Smooth muscle cell (in vitro differentiated cells): ENCODE measurements around the gene PIK3CA. TPM values are rescaled to one million over a fixed set of nuclear protein-coding genes. Genes with fewer than 3 reads are reported as not detected.

Experiments
- DNase-seq: peaks from one replicate; lab custom pipeline; 2025; ENCODE audit not compliant: unreplicated experiment; lab: John Stamatoyannopoulos, UW
- H2AFZ ChIP-seq: fragments of 200-600 bp; sonication (generic); 2 replicates; pipeline ENCODE4 v1.6.0; 2016; ENCODE audit warnings: antibody characterized with exemption, low read depth, mild to moderate bottlenecking
- H3F3A ChIP-seq: fragments of 200-600 bp; sonication (generic); 2 replicates; pipeline ENCODE4 v1.6.0; 2017; ENCODE audit warnings: antibody characterized with exemption, low read depth
- H3K27ac ChIP-seq: fragments of 200-600 bp; sonication (generic); 2 replicates; pipeline ENCODE4 v1.5.1; 2016; ENCODE audit warnings: low read depth, mild to moderate bottlenecking
- H3K27me3 ChIP-seq: fragments of 200-600 bp; sonication (generic); 2 replicates; pipeline ENCODE4 v1.6.1; 2016; ENCODE audit warnings: low read depth, mild to moderate bottlenecking
- H3K36me3 ChIP-seq: fragments of 200-600 bp; sonication (generic); 2 replicates; pipeline ENCODE4 v1.5.1; 2016; ENCODE audit warnings: low read depth
- H3K4me1 ChIP-seq: fragments of 200-600 bp; sonication (generic); 2 replicates; pipeline ENCODE4 v1.5.1; 2016; ENCODE audit warnings: low read depth
- H3K4me2 ChIP-seq: fragments of 200-600 bp; sonication (generic); 2 replicates; pipeline ENCODE4 v1.6.0; 2016; ENCODE audit warnings: mild to moderate bottlenecking
- H3K4me3 ChIP-seq: fragments of 200-600 bp; sonication (generic); 2 replicates; pipeline ENCODE4 v1.5.1; 2016; ENCODE audit warnings: mild to moderate bottlenecking
- H3K79me2 ChIP-seq: fragments of 200-600 bp; sonication (generic); 2 replicates; pipeline ENCODE4 v1.6.0; 2016; ENCODE audit warnings: low read depth, mild to moderate bottlenecking
- H3K9ac ChIP-seq: fragments of 200-600 bp; sonication (generic); 2 replicates; pipeline ENCODE4 v1.6.0; 2016; ENCODE audit warnings: low read depth
- H3K9me3 ChIP-seq: fragments of 200-600 bp; sonication (generic); replicated peaks from 2 replicates; pipeline ENCODE4 v1.5.1; 2016; ENCODE audit warnings: low read depth
- H4K20me1 ChIP-seq: fragments of 200-600 bp; sonication (generic); 2 replicates; pipeline ENCODE4 v1.6.0; 2016; ENCODE audit warnings: low read depth
- WGBS: methylation state at CpG from one replicate; pipeline ENCODE4 v1.1.7; 2016; ENCODE audit warnings: low lambda C conversion rate; 5-methylcytosine and 5-hydroxymethylcytosine counted together
- polyA plus RNA-seq: library from polyadenylated mRNA; unstranded; fragments of >200 nt; fragmentation: Nextera tagmentation; extraction: Ambion mirVana; gene quantifications from 2 replicates; pipeline ENCODE4 v1.2.1, GENCODE V29; 2016
- total RNA-seq: library from RNA; depleted of rRNA; stranded (reverse); fragments of >200 nt; gene quantifications from 2 replicates; pipeline ENCODE4 v1.2.3, GENCODE V29; 2014
- TF ChIP-seq, protein P1 (sequence below): fragments of 200-600 bp; sonication (generic); IDR thresholded peaks from 2 replicates; pipeline ENCODE4 v1.5.1; 2017; ENCODE audit warnings: borderline replicate concordance, mild to moderate bottlenecking, antibody characterized with exemption; ENCODE audit not compliant: insufficient read depth, poor library complexity, severe bottlenecking

Gene PIK3CA
- total and polyA plus RNA-seq, 2 experiments from 2014 or later = 6.1 to 19.6 TPM

DNA sequence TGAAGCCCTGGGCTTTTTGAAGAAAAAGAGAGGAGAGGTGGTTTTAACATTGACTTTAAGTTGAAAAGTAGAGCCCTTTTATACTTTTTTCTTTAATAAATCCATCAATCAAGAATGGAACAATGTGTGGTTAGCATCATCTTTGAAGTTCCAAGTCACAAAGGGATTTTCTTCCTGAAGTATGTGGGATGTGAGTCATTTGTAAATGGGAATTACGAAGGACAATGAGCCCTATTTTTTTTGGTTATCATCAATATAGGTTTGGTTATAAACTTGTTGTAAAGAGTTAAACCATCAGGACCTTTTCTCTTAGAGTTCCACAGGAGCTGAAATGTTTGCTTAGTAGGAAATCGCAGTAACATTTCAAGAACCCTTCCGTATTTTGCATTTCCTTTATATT is 38.3 kb downstream of the PIK3CA start:
- no peak overlapping the region for H3K4me2 ChIP-seq
- peaks cover 95% of the 10 kb centered on the region for H4K20me1 ChIP-seq
- H3K36me3 ChIP-seq = no peaks in the 10 kb centered on the region
- H3K9me3 ChIP-seq = no peaks in the 10 kb centered on the region
- TF ChIP-seq, protein P1, sequence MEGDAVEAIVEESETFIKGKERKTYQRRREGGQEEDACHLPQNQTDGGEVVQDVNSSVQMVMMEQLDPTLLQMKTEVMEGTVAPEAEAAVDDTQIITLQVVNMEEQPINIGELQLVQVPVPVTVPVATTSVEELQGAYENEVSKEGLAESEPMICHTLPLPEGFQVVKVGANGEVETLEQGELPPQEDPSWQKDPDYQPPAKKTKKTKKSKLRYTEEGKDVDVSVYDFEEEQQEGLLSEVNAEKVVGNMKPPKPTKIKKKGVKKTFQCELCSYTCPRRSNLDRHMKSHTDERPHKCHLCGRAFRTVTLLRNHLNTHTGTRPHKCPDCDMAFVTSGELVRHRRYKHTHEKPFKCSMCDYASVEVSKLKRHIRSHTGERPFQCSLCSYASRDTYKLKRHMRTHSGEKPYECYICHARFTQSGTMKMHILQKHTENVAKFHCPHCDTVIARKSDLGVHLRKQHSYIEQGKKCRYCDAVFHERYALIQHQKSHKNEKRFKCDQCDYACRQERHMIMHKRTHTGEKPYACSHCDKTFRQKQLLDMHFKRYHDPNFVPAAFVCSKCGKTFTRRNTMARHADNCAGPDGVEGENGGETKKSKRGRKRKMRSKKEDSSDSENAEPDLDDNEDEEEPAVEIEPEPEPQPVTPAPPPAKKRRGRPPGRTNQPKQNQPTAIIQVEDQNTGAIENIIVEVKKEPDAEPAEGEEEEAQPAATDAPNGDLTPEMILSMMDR = no peak
- no peak overlapping the region for H3K9ac ChIP-seq
- peaks cover 85% of the 10 kb centered on the region for H3K79me2 ChIP-seq
- no peak overlapping the region for H3K4me3 ChIP-seq
- H3K27ac ChIP-seq = no peak overlapping the region
- H2AFZ ChIP-seq = no peak overlapping the region
- H3K4me1 ChIP-seq = peaks cover 12% of the 10 kb centered on the region
- no peaks in the 10 kb centered on the region for H3K27me3 ChIP-seq
- no peak for DNase-seq
- H3F3A ChIP-seq = peaks cover 6% of the 10 kb centered on the region
- WGBS = 90% methylated on average over 3 of the region's 3 CpGs

DNA sequence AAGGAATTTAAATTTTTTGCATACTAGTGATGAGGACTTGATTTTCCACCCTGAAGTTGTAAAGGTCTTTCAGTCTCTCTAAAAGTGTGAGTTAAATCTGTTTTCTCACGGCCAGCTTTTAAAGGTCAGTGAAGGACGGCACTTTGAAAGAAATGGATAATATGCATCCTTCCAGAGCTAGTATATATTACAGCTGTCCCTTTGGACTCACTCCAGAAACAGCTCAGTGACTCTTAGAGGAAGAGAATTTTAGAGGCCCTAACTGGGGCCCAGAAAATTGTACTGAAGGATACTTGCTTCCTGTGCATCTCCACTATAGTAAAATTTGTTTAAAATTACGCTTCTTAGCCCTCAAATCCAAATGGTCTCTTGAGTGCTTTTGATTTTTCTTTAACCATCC is 41.6 kb downstream of the PIK3CA start:
- peak overlapping the region; percentile 34 for H3K27ac ChIP-seq
- WGBS = 37% methylated on average over 3 of the region's 3 CpGs
- H4K20me1 ChIP-seq = peaks cover 91% of the 10 kb centered on the region
- no peaks in the 10 kb centered on the region for H3K9me3 ChIP-seq
- no peak for DNase-seq
- H3F3A ChIP-seq = no peaks in the 10 kb centered on the region
- peaks cover 5% of the 10 kb centered on the region for H3K4me1 ChIP-seq
- no peak overlapping the region for H3K4me3 ChIP-seq
- no peaks in the 10 kb centered on the region for H3K36me3 ChIP-seq
- no peak overlapping the region for H3K9ac ChIP-seq
- TF ChIP-seq, protein P1 = no peak
- no peak overlapping the region for H2AFZ ChIP-seq
- no peaks in the 10 kb centered on the region for H3K27me3 ChIP-seq
- peaks cover 86% of the 10 kb centered on the region for H3K79me2 ChIP-seq
- peak overlapping the region; percentile 46 for H3K4me2 ChIP-seq

DNA sequence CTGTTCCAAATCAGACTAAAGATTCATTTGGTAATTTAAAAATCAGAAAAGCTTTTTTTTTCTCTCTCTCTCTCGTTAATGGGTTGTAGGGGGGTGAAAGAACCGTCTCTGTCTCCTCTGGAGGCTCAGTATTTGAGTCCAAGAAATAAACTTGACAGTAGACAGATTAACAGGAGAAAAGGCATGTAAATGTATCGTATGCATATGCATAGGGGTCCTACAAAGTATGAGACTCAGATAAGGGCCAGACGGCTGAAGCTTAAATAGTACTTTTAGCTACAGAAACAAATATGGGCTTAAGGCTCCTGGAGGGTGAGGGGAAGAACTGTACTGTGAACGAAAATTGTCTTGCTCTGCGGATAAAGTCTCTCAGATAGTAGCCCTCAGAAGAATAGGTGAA is 42.4 kb downstream of the PIK3CA start:
- Histone ChIP-seq H3K9ac (peak overlapping the region; percentile 13), H3K9me3 (no peaks in the 10 kb centered on the region), H3K27ac (peak overlapping the region; percentile 34), H3K4me2 (peak overlapping the region; percentile 46), H4K20me1 (peaks cover 91% of the 10 kb centered on the region), H3K36me3 (no peaks in the 10 kb centered on the region), H3K27me3 (no peaks in the 10 kb centered on the region), H2AFZ (peak overlapping the region; percentile 29), H3F3A (no peaks in the 10 kb centered on the region), H3K4me3 (peak overlapping the region; percentile 2), H3K79me2 (peaks cover 83% of the 10 kb centered on the region), H3K4me1 (peaks cover 5% of the 10 kb centered on the region)
- no peak for DNase-seq
- TF ChIP-seq, protein P1 = no peak
- WGBS = 30% methylated on average over 6 of the region's 6 CpGs

DNA sequence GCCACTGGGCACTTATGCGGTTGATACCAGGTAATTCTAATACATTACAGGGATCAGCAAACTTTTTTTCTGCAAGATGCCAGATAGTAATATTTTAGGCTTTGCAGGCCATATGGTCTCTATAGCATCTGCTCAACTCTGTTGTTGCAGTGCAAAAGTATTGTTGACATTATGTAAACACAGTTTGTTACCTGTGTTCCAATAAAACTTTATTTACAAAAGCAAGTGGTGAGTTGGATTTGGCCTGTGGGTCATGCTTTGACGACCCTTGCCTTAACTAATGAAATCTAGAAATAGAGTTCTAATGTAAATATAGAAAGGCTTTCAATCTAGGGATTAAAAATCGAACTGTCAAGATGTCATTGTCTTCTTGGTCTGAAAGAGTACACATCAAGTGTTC is 44.4 kb downstream of the PIK3CA start:
- Histone ChIP-seq H3K9ac (no peak overlapping the region), H3K36me3 (no peaks in the 10 kb centered on the region), H2AFZ (no peak overlapping the region), H3K27ac (no peak overlapping the region), H3K4me2 (no peak overlapping the region), H3F3A (no peaks in the 10 kb centered on the region), H3K27me3 (no peaks in the 10 kb centered on the region), H3K9me3 (no peaks in the 10 kb centered on the region), H3K79me2 (peaks cover 76% of the 10 kb centered on the region), H4K20me1 (peaks cover 95% of the 10 kb centered on the region), H3K4me1 (peaks cover 15% of the 10 kb centered on the region), H3K4me3 (no peak overlapping the region)
- DNase-seq = no peak
- 92% methylated on average over 3 of the region's 3 CpGs for WGBS
- TF ChIP-seq, protein P1 = no peak
